ENCODE results near the gene ZFP62.
A peak's percentile ranks its signal among the peaks of the same experiment; 100 is the strongest.
"Not testable (repeated sequence)": the region's sequence is repeated elsewhere in the genome, so short reads cannot be mapped to it uniquely, and the experiment has no call there.

Gene ZFP62

GRCh38 chr5:180830253-180831138, 30.6 kb downstream of the ZFP62 start:
- DNase-seq (ENCODE audit: low spot score) = peak; percentile 41

DNA sequence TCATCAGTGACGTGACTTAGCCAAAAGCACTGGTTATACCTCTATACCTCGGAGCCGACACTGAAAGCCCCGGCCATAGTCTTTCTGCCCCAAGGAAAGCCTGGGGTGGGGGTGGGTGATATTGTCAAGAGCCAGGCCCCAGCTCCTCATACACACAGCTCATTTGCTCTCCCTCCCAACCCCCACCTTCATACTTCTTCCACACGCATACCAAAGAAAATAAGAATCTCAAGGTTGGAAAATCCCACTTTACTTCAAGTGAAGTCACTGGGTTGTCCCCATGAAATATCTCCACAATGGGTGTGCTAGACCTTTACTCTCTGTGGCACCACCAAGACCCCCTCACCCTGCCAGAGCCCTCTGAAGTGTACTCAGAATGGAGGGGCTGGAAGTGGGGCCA, 31.4 kb downstream of the ZFP62 start:
- DNase-seq (ENCODE audit: low spot score) = no peak

DNA sequence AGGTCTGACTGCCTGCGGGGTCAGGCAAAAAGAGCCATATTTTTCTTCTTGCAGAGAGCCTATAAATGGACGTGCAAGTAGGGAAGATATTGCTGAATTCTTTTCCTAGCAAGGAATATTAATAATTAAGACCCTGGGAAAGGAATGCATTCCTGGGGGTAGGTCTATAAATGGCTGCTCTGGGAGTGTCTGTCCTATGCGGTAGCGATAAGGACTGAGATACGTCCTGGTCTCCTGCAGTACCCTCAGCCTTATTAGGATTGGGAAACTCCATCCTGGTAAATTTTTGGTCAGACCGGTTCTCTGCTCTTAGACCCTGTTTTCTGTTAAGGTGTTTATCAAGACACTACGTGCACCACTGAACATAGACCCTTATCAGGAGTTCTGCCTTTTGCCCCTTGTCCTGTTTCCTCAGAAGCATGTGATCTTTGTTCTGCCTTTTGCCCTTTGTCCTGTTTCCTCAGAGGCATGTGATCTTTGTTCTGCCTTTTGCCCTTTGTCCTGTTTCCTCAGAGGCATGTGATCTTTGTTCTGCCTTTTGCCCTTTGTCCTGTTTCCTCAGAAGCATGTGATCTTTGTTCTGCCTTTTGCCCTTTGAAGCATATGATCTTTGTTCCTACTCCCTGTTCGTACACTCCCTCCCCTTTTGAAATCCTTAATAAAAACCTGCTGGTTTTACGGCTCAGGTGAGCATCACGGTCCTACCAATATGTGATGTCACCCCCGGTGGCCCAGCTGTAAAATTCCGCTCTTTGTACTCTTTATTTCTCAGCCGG, 32.1 kb downstream of the ZFP62 start:
- not testable (repeated sequence) for DNase-seq (ENCODE audit: low spot score)

DNA sequence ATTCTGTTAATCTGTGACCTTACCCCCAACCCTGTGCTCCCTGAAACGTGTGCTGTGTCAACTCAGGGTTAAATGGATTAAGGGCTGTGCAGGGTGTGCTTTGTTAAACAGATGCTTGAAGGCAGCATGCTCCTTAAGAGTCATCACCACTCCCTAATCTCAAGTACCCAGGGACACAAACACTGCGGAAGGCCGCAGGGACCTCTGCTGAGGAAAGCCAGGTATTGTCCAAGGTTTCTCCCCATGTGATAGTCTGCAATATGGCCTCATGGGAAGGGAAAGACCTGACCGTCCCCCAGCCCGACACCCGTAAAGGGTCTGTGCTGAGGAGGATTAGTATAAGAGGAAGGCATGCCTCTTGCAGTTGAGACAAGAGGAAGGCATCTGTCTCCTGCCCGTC, 33.7 kb downstream of the ZFP62 start:
- DNase-seq (ENCODE audit: low spot score) = not testable (repeated sequence)

GRCh38 chr5:180825768-180826525, 35.1 kb downstream of the ZFP62 start:
- peak; percentile 73 for DNase-seq (ENCODE audit: low spot score)

DNA sequence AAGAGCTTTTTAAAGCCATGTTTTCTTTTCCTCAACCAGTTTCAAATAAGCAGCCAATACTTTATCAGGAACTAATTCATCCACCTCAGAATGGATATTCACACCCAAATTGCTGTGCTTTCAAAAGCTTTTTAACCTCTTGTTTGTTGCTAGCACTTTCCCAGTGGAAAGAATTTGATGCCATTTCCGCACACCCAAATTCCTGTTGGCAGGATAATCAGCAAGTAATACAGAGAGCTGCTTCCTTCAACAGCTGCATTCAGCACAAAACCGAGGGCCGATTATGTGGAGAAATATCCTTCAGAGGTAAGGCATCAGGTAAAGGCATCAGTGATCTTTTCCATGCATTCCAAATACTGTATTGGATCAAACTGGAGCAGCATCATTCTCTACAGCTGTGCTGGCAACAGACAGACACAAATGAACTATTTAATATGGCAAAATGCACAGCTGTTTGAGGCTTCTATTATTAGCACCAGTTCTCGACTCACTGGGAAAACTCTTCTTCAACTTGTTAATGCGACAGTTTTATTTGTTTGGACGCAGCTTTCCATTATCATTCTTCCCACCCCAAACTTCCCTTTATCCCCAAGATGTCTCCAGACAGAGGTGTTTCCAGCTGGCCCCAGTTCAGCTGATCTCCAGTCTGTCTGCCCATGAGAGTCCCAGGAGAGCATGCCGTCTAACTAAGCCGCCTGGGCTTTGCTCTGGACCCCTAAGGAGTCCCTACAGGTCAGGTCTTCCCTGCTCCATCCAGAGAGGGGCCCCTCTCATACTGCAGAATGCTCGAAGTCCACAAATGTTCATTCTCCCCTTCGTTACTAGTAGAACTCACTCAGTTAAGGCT, 36.2 kb downstream of the ZFP62 start:
- no peak for DNase-seq (ENCODE audit: low spot score)

- DNase-seq (ENCODE audit: low spot score) = no peak
Observed at GRCh38 chr5:180823940-180824629, 37.0 kb downstream of the ZFP62 start.

- no peak for DNase-seq (ENCODE audit: low spot score)
Observed at GRCh38 chr5:180823346-180823745, 37.7 kb downstream of the ZFP62 start.

GRCh38 chr5:180821538-180821937, 39.5 kb downstream of the ZFP62 start:
- no peak for DNase-seq (ENCODE audit: low spot score)

DNA sequence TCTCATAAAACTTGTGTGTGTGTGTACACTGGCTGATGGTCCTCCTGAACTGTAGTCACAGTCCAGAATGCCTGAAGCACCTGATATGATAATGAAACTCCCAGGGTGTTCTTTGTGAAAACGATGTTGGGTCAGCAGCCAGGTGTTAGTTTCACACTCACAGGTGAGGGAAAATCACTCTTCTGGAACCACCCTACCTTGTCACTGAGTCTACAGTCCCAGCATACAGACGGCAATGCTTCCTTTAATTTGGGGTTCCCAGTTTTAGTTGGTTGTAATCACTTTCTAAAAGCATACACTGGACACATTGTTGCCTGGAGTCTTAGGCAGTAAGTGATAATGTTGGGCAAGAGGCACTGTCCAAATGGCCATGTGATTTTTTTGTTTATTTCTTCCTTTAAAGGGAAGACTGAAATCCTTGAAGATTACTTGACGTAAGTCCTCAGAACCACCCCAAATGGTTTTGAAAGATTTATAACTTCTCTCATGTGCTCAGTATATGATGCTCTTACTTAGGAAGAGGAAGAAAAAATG, 40.2 kb downstream of the ZFP62 start:
- DNase-seq (ENCODE audit: low spot score) = no peak

- DNase-seq (ENCODE audit: low spot score) = no peak
Observed at GRCh38 chr5:180818677-180819341, 42.3 kb downstream of the ZFP62 start.

GRCh38 chr5:180817893-180818674, 43.0 kb downstream of the ZFP62 start:
- DNase-seq (ENCODE audit: low spot score) = no peak

DNA sequence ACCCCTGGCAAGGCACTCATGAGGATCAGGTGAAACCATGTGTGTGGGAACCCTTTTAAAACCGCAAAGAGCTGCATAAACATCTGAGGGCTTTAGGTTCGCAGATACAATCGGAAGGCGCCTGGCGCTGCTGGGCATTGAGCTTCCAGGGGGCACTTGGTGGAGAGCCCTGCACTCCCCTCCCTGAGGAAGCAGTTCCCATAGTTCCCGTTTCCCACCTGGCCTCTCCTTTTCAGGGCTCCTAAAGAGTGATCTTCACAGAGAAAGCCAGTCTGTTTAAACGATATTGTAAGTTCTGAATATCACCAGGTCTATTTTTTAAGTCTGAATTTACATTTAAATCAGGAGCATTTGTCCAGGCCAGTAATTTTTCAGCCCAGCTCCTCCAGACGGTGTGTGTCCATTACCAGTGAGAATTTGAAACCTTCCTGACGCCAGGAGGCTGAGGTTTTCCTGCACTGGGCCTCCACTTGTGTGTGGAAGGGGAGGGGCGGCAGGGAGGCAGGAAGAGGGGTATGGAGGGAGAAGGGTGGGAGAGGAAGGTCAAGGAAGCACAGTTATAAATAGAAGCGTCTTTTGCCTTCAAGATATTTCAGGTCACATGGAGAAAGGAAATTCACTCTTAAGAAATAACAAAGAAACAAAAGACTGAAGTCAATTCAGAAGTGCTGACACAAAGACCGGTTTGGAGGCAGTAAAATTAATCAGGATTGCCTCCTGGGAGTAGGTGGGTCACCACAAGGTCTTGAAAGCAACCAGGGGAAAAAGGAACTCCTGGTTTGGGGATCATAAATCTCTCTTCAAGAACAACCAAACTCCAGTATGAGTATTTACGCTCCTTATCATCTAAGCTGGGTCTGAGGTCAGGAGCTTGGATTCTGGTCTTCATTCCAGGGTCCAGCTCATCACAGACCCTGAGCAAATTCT, 44.2 kb downstream of the ZFP62 start:
- no peak for DNase-seq (ENCODE audit: low spot score)

DNA sequence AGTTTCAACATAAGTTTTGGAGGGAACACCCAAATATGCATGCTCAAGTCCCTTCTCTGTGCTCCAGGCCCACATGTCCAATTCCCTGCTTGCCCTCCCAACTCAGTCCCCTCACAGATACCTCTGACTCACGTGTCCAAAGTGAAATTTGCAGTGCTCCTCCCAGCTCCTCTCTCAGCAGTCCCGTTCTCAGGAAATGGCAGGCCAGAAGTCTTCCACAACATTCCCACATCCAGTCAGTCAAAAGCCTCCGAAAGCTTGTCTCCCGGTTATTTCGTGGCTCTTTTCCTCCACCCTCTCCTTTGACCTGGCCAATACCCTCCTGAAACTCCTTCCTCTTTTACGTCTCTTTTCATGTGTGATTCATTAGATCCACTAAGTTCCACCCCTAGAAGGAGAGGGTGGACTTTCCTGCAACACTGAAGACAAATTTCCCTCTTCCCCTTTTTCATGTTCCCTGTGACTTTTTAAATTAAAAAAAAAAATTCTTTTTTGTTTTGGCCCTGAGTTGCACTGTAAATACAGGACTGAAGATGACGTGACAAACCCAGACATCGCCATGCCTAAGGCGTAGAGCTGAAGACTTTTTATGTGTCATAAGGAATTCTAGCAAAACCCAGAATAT, 45.7 kb downstream of the ZFP62 start:
- DNase-seq (ENCODE audit: low spot score) = no peak

DNA sequence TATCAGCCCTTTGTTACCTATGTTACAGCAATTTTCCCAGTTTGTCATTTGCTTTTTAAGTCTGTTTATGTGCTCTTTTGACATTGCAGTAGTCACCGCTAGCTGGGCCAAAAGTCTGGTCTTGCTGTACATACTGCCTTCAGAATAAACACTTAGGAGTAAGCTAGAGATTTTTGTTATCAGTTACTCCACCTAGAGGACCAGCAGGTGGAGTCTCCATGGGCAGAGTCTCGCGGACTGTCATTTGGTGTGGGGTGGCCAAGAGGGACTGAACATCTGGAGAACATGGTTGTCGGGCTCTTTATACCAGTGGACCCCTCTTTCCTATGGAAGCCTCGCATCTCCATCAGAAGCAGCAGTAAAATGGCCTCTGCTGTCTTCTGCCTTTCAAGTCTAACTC, 47.7 kb downstream of the ZFP62 start:
- DNase-seq (ENCODE audit: low spot score) = no peak

GRCh38 chr5:180811623-180812124, 49.4 kb downstream of the ZFP62 start:
- DNase-seq (ENCODE audit: low spot score) = no peak

- no peak for DNase-seq (ENCODE audit: low spot score)
Observed at GRCh38 chr5:180810959-180811622, 50.0 kb downstream of the ZFP62 start.

Data from hepatic stellate cell (primary cell).